Embryonic facial prominence (tissue), 1 donor: ENCODE data around the gene CALHM6.
A peak's percentile ranks its signal among the peaks of the same experiment; 100 is the strongest.
"Not testable (repeated sequence)": the region's sequence is repeated elsewhere in the genome, so short reads cannot be mapped to it uniquely, and the experiment has no call there.

Source experiments
- DNase-seq: peaks from one replicate; pipeline ENCODE4 v3.0.0-alpha.2; 2016; ENCODE audit errors: extremely low spot score

CALHM6 gene

GRCh38 chr6:116476002-116476678 lies 15.0 kb downstream of the CALHM6 start:
- DNase-seq: no peak

- no peak for DNase-seq
Observed at GRCh38 chr6:116482780-116483179, 21.6 kb downstream of the CALHM6 start.

- no peak for DNase-seq
Observed at GRCh38 chr6:116483616-116484015, 22.4 kb downstream of the CALHM6 start.

- DNase-seq: no peak
Observed at GRCh38 chr6:116485559-116486184, 24.5 kb downstream of the CALHM6 start.

GRCh38 chr6:116491610-116492330 lies 30.6 kb downstream of the CALHM6 start:
- DNase-seq: no peak

- no peak for DNase-seq
Observed at GRCh38 chr6:116492331-116493067, 31.3 kb downstream of the CALHM6 start.

- DNase-seq: not testable (repeated sequence)
Observed at GRCh38 chr6:116495161-116495560, 34.0 kb downstream of the CALHM6 start.

- no peak for DNase-seq
Observed at GRCh38 chr6:116497113-116497676, 36.0 kb downstream of the CALHM6 start.

GRCh38 chr6:116500969-116501433 lies 39.8 kb downstream of the CALHM6 start:
- DNase-seq: no peak

- no peak for DNase-seq
Observed at GRCh38 chr6:116507324-116507723, 46.1 kb downstream of the CALHM6 start.

- no peak for DNase-seq
Observed at GRCh38 chr6:116508527-116508926, 47.4 kb downstream of the CALHM6 start.

- peak; percentile 5 for DNase-seq
Observed at GRCh38 chr6:116511424-116512110, 50.4 kb downstream of the CALHM6 start, which contains the start of gene CALHM5. Gene CALHM5 (plus strand): TSS chr6:116511639. CDS start chr6:116511697, 58 bp downstream.

- no peak for DNase-seq
Observed at GRCh38 chr6:116512111-116512559, 51.0 kb downstream of the CALHM6 start.

- DNase-seq: peak; percentile 5
Observed at GRCh38 chr6:116512734-116513133, 51.6 kb downstream of the CALHM6 start.
